GM23338 (cell line): ENCODE results near the gene SLC16A13. TPM values are rescaled to one million over a fixed set of nuclear protein-coding genes. Genes with fewer than 3 reads are reported as not detected.

Experiments
- EZH2 ChIP-seq: fragments of 200-600 bp; sonication (generic); IDR thresholded peaks from one replicate; pipeline ENCODE4 v1.8.0; 2017; ENCODE audit warnings: antibody characterized with exemption, mild to moderate bottlenecking, low read depth; ENCODE audit not compliant: unreplicated experiment
- EZH2phosphoT487 ChIP-seq: fragments of 200-600 bp; sonication (generic); IDR thresholded peaks from one replicate; pipeline ENCODE4 v1.8.1; 2018; ENCODE audit warnings: antibody characterized with exemption; ENCODE audit not compliant: unreplicated experiment
- JUNB ChIP-seq: IDR thresholded peaks from one replicate; pipeline ENCODE4 v1.6.1; 2016; ENCODE audit warnings: antibody characterized with exemption; ENCODE audit not compliant: unreplicated experiment
- REST ChIP-seq: IDR thresholded peaks from one replicate; pipeline ENCODE4 v1.6.1; 2018; ENCODE audit warnings: antibody characterized with exemption; ENCODE audit not compliant: unreplicated experiment
- ZNF462 ChIP-seq: fragments of 250-450 bp; sonication (Bioruptor Pico); IDR thresholded peaks from 2 replicates; pipeline ENCODE4 v1.5.0; 2020; ENCODE audit warnings: mild to moderate bottlenecking, moderate library complexity
- polyA plus RNA-seq: library from polyadenylated mRNA; unstranded; fragments of >200 nt; fragmentation: Nextera tagmentation; extraction: Ambion mirVana; gene quantifications from 2 replicates; pipeline ENCODE4 v1.2.1, GENCODE V29; 2016
- total RNA-seq: library from RNA; depleted of rRNA; stranded (reverse); fragments of >200 nt; shearing (Covaris generic); gene quantifications from 2 replicates; pipeline ENCODE4 v1.2.3, GENCODE V29; 2014

Gene SLC16A13
- total and polyA plus RNA-seq, 2 experiments from 2014 or later, result 2.2 to 4.7 TPM

GRCh38 chr17:7003745-7004144 is 32.1 kb upstream of the SLC16A13 start (continued):
- TF ChIP-seq REST (no peak), EZH2phosphoT487 (no peak), JUNB (no peak), ZNF462 (CRISPR knock-in tag) (no peak), EZH2 (no peak)
